Erythroblast (primary cell): ENCODE data around the gene ARHGEF38.

Experiments
- GATA1 ChIP-seq: IDR thresholded peaks from 2 replicates; pipeline ENCODE4 v1.6.1; 2011; ENCODE audit warnings: low read depth, mild to moderate bottlenecking, control low read depth, low read length, moderate library complexity
- POLR2A ChIP-seq: IDR thresholded peaks from 2 replicates; pipeline ENCODE4 v1.6.1; 2011; ENCODE audit warnings: mild to moderate bottlenecking, low read length

DNA sequence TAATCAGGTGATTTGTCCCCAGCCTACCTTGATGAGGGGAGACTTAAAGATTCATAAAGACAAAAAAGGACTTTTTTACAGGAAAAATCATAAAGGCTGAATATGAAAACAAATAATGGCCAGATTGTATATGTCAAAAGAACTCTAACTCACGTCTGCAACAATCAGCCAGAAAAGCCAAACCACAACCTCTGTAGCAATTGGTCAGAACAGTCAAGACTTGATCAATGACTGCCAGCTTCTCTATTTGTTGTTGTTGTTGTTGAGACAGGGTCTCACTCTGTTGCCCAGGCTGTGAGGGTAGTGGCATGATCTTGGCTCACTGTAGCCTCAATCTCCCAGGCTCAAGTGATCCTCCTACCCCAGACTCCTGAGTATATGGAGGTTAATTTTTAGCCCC, 42.7 kb upstream of the ARHGEF38 start:
- TF ChIP-seq POLR2A (no peak), GATA1 (no peak)
